NCI-H510A treated with DMSO at 0.1 percent for 48 hours (cell line): Measurements from ENCODE around the gene RPL10L.

Source experiments
- DNase-seq: peaks from one replicate; lab custom pipeline; 2025; lab: John Stamatoyannopoulos, UW

The RPL10L gene

GRCh38 chr14:46651526-46652144 lies at the start of gene RPL10L:
Gene RPL10L, minus strand, starts transcription at chr14:46651781. Its CDS starts 45 bp downstream, at chr14:46651736.
- DNase-seq, result no peak

GRCh38 chr14:46691819-46692218 lies 40.2 kb upstream of the RPL10L start:
- no peak for DNase-seq

- DNase-seq, result no peak
Observed at GRCh38 chr14:46686652-46687051, 35.1 kb upstream of the RPL10L start.

GRCh38 chr14:46672128-46672527 lies 20.5 kb upstream of the RPL10L start:
- DNase-seq, result no peak

- DNase-seq, result no peak
Observed at GRCh38 chr14:46663382-46663781, 11.8 kb upstream of the RPL10L start.

GRCh38 chr14:46661728-46662127 lies 10.1 kb upstream of the RPL10L start:
- DNase-seq, result no peak

- DNase-seq, result no peak
Observed at GRCh38 chr14:46653031-46653755, 1.6 kb upstream of the RPL10L start.

GRCh38 chr14:46646796-46647195 lies 4.8 kb downstream of the RPL10L start:
- no peak for DNase-seq

GRCh38 chr14:46626876-46627275 lies 24.7 kb downstream of the RPL10L start:
- DNase-seq, result no peak
